ENCODE results near the gene KRT16. TPM values are rescaled to one million over a fixed set of nuclear protein-coding genes. Genes with fewer than 3 reads are reported as not detected.
"Not testable (repeated sequence)": the region's sequence is repeated elsewhere in the genome, so short reads cannot be mapped to it uniquely, and the experiment has no call there.

Gene KRT16
- total RNA-seq, 1 experiment from 2014 or later, result not detected

- no peak for DNase-seq
- peaks cover 1% of the 10 kb centered on the region; the same call in 1 of the 2 replicates for H3K27me3 ChIP-seq (ENCODE audit: control insufficient read depth, insufficient read depth, low read length)
- no peaks in the 10 kb centered on the region for H3K36me3 ChIP-seq (replicated peaks; ENCODE audit: control insufficient read depth, insufficient read depth, low read length)
- H3K4me3 ChIP-seq (ENCODE audit: insufficient read depth, low read depth, low read length), result no peak overlapping the region
Observed at GRCh38 chr17:41593306-41593981, 19.1 kb downstream of the KRT16 start.

- H3K4me3 ChIP-seq (ENCODE audit: insufficient read depth, low read depth, low read length), result no peak overlapping the region
Observed at GRCh38 chr17:41592601-41593305, 19.8 kb downstream of the KRT16 start.

GRCh38 chr17:41589301-41589700 lies 23.3 kb downstream of the KRT16 start:
- no peaks in the 10 kb centered on the region for H3K36me3 ChIP-seq (replicated peaks; ENCODE audit: control insufficient read depth, insufficient read depth, low read length)
- no peak overlapping the region for H3K4me3 ChIP-seq (ENCODE audit: insufficient read depth, low read depth, low read length)
- DNase-seq, result peak; percentile 50
- no peaks in the 10 kb centered on the region; the same call in 1 of the 2 replicates for H3K27me3 ChIP-seq (ENCODE audit: control insufficient read depth, insufficient read depth, low read length)

More at GRCh38 chr17:41592601-41593305, 19.8 kb downstream of the KRT16 start:
- no peak for DNase-seq
- Histone ChIP-seq H3K27me3 (ENCODE audit: control insufficient read depth, insufficient read depth, low read length) (peaks cover 1% of the 10 kb centered on the region; the same call in 1 of the 2 replicates), H3K36me3 (replicated peaks; ENCODE audit: control insufficient read depth, insufficient read depth, low read length) (no peaks in the 10 kb centered on the region)

- DNase-seq, result no peak
- H3K27me3 ChIP-seq (ENCODE audit: control insufficient read depth, insufficient read depth, low read length), result no peaks in the 10 kb centered on the region
- no peak overlapping the region for H3K4me3 ChIP-seq (ENCODE audit: insufficient read depth, low read depth, low read length)
- H3K36me3 ChIP-seq (replicated peaks; ENCODE audit: control insufficient read depth, insufficient read depth, low read length), result no peaks in the 10 kb centered on the region
Observed at GRCh38 chr17:41588126-41588810, 24.3 kb downstream of the KRT16 start.

GRCh38 chr17:41586863-41587495 lies 25.6 kb downstream of the KRT16 start, which contains the start of gene KRT14:
KRT14 (minus strand) TSS chr17:41586895; CDS start chr17:41586834, 61 bp downstream.
- Histone ChIP-seq H3K4me3 (ENCODE audit: insufficient read depth, low read depth, low read length) (no peak within 1 kb of the TSS), H3K27me3 (ENCODE audit: control insufficient read depth, insufficient read depth, low read length) (no peaks in the 10 kb centered on the region), H3K36me3 (replicated peaks; ENCODE audit: control insufficient read depth, insufficient read depth, low read length) (no peaks in the 10 kb centered on the region)
- DNase-seq, result no peak

- Histone ChIP-seq H3K27me3 (ENCODE audit: control insufficient read depth, insufficient read depth, low read length) (no peaks in the 10 kb centered on the region), H3K36me3 (replicated peaks; ENCODE audit: control insufficient read depth, insufficient read depth, low read length) (no peaks in the 10 kb centered on the region), H3K4me3 (ENCODE audit: insufficient read depth, low read depth, low read length) (no peak overlapping the region)
- DNase-seq, result no peak
Observed at GRCh38 chr17:41585301-41586056, 27.1 kb downstream of the KRT16 start.

GRCh38 chr17:41584331-41584927 lies 28.1 kb downstream of the KRT16 start:
- not testable (repeated sequence) for DNase-seq

GRCh38 chr17:41583137-41584127 lies 29.1 kb downstream of the KRT16 start:
- no peaks in the 10 kb centered on the region; the same call in 1 of the 2 replicates for H3K27me3 ChIP-seq (ENCODE audit: control insufficient read depth, insufficient read depth, low read length)
- H3K4me3 ChIP-seq (ENCODE audit: insufficient read depth, low read depth, low read length), result no peak overlapping the region
- DNase-seq, result no peak
- no peaks in the 10 kb centered on the region for H3K36me3 ChIP-seq (replicated peaks; ENCODE audit: control insufficient read depth, insufficient read depth, low read length)

More at GRCh38 chr17:41584331-41584927, 28.1 kb downstream of the KRT16 start:
- not testable (repeated sequence) for H3K4me3 ChIP-seq (ENCODE audit: insufficient read depth, low read depth, low read length); H3K36me3 ChIP-seq (replicated peaks; ENCODE audit: control insufficient read depth, insufficient read depth, low read length); H3K27me3 ChIP-seq (ENCODE audit: control insufficient read depth, insufficient read depth, low read length)

- not testable (repeated sequence) for H3K27me3 ChIP-seq (ENCODE audit: control insufficient read depth, insufficient read depth, low read length); H3K4me3 ChIP-seq (ENCODE audit: insufficient read depth, low read depth, low read length); DNase-seq; H3K36me3 ChIP-seq (replicated peaks; ENCODE audit: control insufficient read depth, insufficient read depth, low read length)
Observed at GRCh38 chr17:41582061-41582968, 30.3 kb downstream of the KRT16 start.

GRCh38 chr17:41581366-41582060 lies 31.1 kb downstream of the KRT16 start:
- no peak for DNase-seq
- Histone ChIP-seq H3K4me3 (ENCODE audit: insufficient read depth, low read depth, low read length) (no peak overlapping the region), H3K36me3 (replicated peaks; ENCODE audit: control insufficient read depth, insufficient read depth, low read length) (no peaks in the 10 kb centered on the region), H3K27me3 (ENCODE audit: control insufficient read depth, insufficient read depth, low read length) (no peaks in the 10 kb centered on the region; the same call in 1 of the 2 replicates)

- no peaks in the 10 kb centered on the region for H3K36me3 ChIP-seq (replicated peaks; ENCODE audit: control insufficient read depth, insufficient read depth, low read length)
- H3K4me3 ChIP-seq (ENCODE audit: insufficient read depth, low read depth, low read length), result no peak overlapping the region
- DNase-seq, result no peak
- no peaks in the 10 kb centered on the region; the same call in 1 of the 2 replicates for H3K27me3 ChIP-seq (ENCODE audit: control insufficient read depth, insufficient read depth, low read length)
Observed at GRCh38 chr17:41580687-41581365, 31.7 kb downstream of the KRT16 start.

Measured in H7 (cell line).